B cell (primary cell): Measurements from ENCODE around the gene ABHD1. TPM values are rescaled to one million over a fixed set of nuclear protein-coding genes. Genes with fewer than 3 reads are reported as not detected.

ENCODE experiments used
- ATAC-seq: fragments of 200-7000 bp; cut with Tn5 transposase; one replicate; pipeline ENCODE4 v1.10.0; 2021; ENCODE audit warnings: low read depth, mild to moderate bottlenecking, moderate number of reproducible peaks, moderate library complexity
- CTCF ChIA-PET: fragments of 350-600 bp; sonication (Branson Sonifier 250); formaldehyde crosslinking; loops from one replicate; lab custom pipeline; 2021; ENCODE audit warnings: antibody characterized with exemption, inconsistent platforms; lab: Charles Lee
- POLR2A ChIA-PET: fragments of 350-600 bp; sonication (Branson Sonifier 250); formaldehyde crosslinking; loops from one replicate; lab custom pipeline; 2021; ENCODE audit warnings: antibody characterized with exemption; lab: Charles Lee
- DNase-seq: peaks from one replicate; pipeline ENCODE4 v3.0.0; 2013
- H2AFZ ChIP-seq: 2 replicates; pipeline ENCODE4 v1.6.1; 2012; ENCODE audit warnings: mild to moderate bottlenecking, low read depth, low read length; ENCODE audit not compliant: insufficient read depth, poor library complexity, severe bottlenecking
- H3K27ac ChIP-seq, 2 donors: 1 replicate in 1 of 2; 2 replicates in 1 of 2; pipeline ENCODE4 v1.5.1; 2012 to 2013; ENCODE audit warnings: low read length in 2 of 2, mild to moderate bottlenecking in 2 of 2, moderate library complexity in 1 of 2
- H3K27me3 ChIP-seq, 4 experiments: fragments of 200-600 bp in 1 of 4; sonication (generic) in 1 of 4; replicated peaks in 1 of 4; 1 replicate in 2 of 4; 2 replicates in 2 of 4; pipeline versions ENCODE4 v1.6.1 to v1.7.0; 2013 to 2016; ENCODE audit warnings: low read length in 3 of 4, mild to moderate bottlenecking in 2 of 4, mixed read lengths in 1 of 4, moderate library complexity in 1 of 4; ENCODE audit not compliant: insufficient read depth in 4 of 4, control insufficient read depth in 3 of 4; ENCODE audit errors: control extremely low read depth in 1 of 4
- H3K36me3 ChIP-seq, 2 experiments: replicated peaks in 1 of 2; 1 replicate in 1 of 2; 2 replicates in 1 of 2; pipeline versions ENCODE4 v1.6.1 to v1.7.1; 2013; ENCODE audit warnings: low read length in 1 of 2; ENCODE audit not compliant: insufficient read depth in 2 of 2, control insufficient read depth in 1 of 2; ENCODE audit errors: control extremely low read depth in 1 of 2, extremely low read depth in 1 of 2
- H3K4me1 ChIP-seq, 2 donors: fragments of 200-600 bp in 1 of 2; sonication (generic) in 1 of 2; 1 replicate in 1 of 2; 2 replicates in 1 of 2; pipeline versions ENCODE4 v1.5.1 to v1.6.1; 2013 to 2017; ENCODE audit warnings: low read length in 2 of 2; ENCODE audit not compliant: control insufficient read depth in 2 of 2, insufficient read depth in 2 of 2
- H3K4me2 ChIP-seq: replicated peaks from 2 replicates; pipeline ENCODE3; 2012; ENCODE audit warnings: mild to moderate bottlenecking, low read depth, low read length; ENCODE audit not compliant: poor library complexity, severe bottlenecking
- H3K4me3 ChIP-seq, 5 experiments: fragments of 200-600 bp in 1 of 5; sonication (generic) in 1 of 5; 1 replicate in 3 of 5; 2 replicates in 2 of 5; pipeline versions ENCODE4 v1.5.1 to v1.7.0; 2011 to 2016; ENCODE audit warnings: low read length in 4 of 5, mild to moderate bottlenecking in 4 of 5, low read depth in 2 of 5, control low read depth in 1 of 5, moderate library complexity in 1 of 5; ENCODE audit not compliant: insufficient read depth in 1 of 5; ENCODE audit errors: control extremely low read depth in 1 of 5, extremely low read depth in 1 of 5
- H3K79me2 ChIP-seq: fragments of 200-600 bp; sonication (generic); one replicate; pipeline ENCODE4 v1.6.0; 2016; ENCODE audit warnings: low read length; ENCODE audit not compliant: control insufficient read depth, insufficient read depth
- H3K9ac ChIP-seq: fragments of 200-600 bp; sonication (generic); 2 replicates; pipeline ENCODE4 v1.6.1; 2017; ENCODE audit warnings: mild to moderate bottlenecking, low read length, moderate library complexity
- H3K9me3 ChIP-seq, 3 donors: one replicate each; pipeline versions ENCODE4 v1.6.1 to v1.7.1; 2013; ENCODE audit warnings: low read length in 2 of 3; ENCODE audit not compliant: control insufficient read depth in 2 of 3, insufficient read depth in 1 of 3; ENCODE audit errors: control extremely low read depth in 1 of 3
- H4K20me1 ChIP-seq: 2 replicates; pipeline ENCODE4 v1.6.0; 2012; ENCODE audit warnings: mild to moderate bottlenecking, low read length; ENCODE audit not compliant: insufficient read depth, control insufficient read depth, poor library complexity, severe bottlenecking
- H3K27ac Mint-ChIP-seq: one replicate; pipeline ENCODE4 v1.8.0; 2021; ENCODE audit warnings: mixed read lengths
- H3K27me3 Mint-ChIP-seq: one replicate; pipeline ENCODE4 v1.8.0; 2021; ENCODE audit warnings: mixed read lengths
- H3K4me1 Mint-ChIP-seq: one replicate; pipeline ENCODE4 v1.8.0; 2021; ENCODE audit warnings: mixed read lengths
- H3K4me3 Mint-ChIP-seq: one replicate; pipeline ENCODE4 v1.8.0; 2021; ENCODE audit warnings: mixed read lengths
- H3K9me3 Mint-ChIP-seq: one replicate; pipeline ENCODE4 v1.8.0; 2022; ENCODE audit warnings: mixed read lengths; ENCODE audit not compliant: insufficient read depth
- CTCF ChIP-seq: fragments of 200-600 bp; IDR thresholded peaks from one replicate; pipeline ENCODE4 v1.8.0; 2022; ENCODE audit warnings: antibody characterized with exemption, mild to moderate bottlenecking
- EZH2 ChIP-seq: IDR thresholded peaks from 2 replicates; pipeline ENCODE4 v1.6.1; 2012; ENCODE audit warnings: borderline replicate concordance, low read depth, mild to moderate bottlenecking, moderate library complexity, low read length; ENCODE audit not compliant: insufficient read depth, poor library complexity, severe bottlenecking
- WGBS: methylation state at CpG from one replicate; pipeline ENCODE4 v1.1.5; 2013; ENCODE audit warnings: missing lambda C conversion rate; ENCODE audit not compliant: insufficient coverage; 5-methylcytosine and 5-hydroxymethylcytosine counted together
- intact Hi-C: fragments of 100-400 bp; cut with micrococcal nuclease; formaldehyde crosslinking; loops from one replicate; pipeline ENCODE4 v1.10.0; 2022
- polyA plus RNA-seq: library from polyadenylated mRNA; depleted of rRNA; stranded (reverse); fragments of >200 nt; gene quantifications from 2 replicates; pipeline ENCODE4 v1.2.3, GENCODE V29; 2012
- total RNA-seq, 2 donors: library from RNA; stranded (reverse); fragments of 120-200 nt in 1 of 2; gene quantifications; 1 replicate in 1 of 2; 2 replicates in 1 of 2; pipeline versions ENCODE4 v1.2.3 to v1.2.4, GENCODE V29; 2013 to 2022

Gene ABHD1
- total and polyA plus RNA-seq, 2 donors (not counting 1 experiment from before 2014, with no cell fraction given): 1.5 to 2.7 TPM

GRCh38 chr2:27078267-27079194 lies 45.1 kb upstream of the ABHD1 start, which contains the start of gene EMILIN1:
Gene EMILIN1 (plus strand): TSS chr2:27078615. CDS start chr2:27079066, 451 bp downstream.
- Mint-ChIP-seq H3K27me3 (no peaks in the 10 kb centered on the region), H3K4me3 (no peak within 1 kb of the TSS), H3K27ac (peak within 1 kb of the TSS; percentile 29), H3K9me3 (no peaks in the 10 kb centered on the region), H3K4me1 (peaks cover 41% of the 10 kb centered on the region)
- Histone ChIP-seq H3K27me3 (peaks cover 0 to 11% (median 4%) of the 10 kb centered on the region in 4 experiments), H3K4me1 (peaks cover 27 to 37% of the 10 kb centered on the region in 2 donors), H3K9ac (no peak within 1 kb of the TSS), H3K4me2 (no peak within 1 kb of the TSS), H2AFZ (peak within 1 kb of the TSS; percentile 12), H3K36me3 (no peaks in the 10 kb centered on the region), H3K4me3 (no peak within 1 kb of the TSS), H3K27ac (no peak within 1 kb of the TSS), H3K9me3 (no peaks in the 10 kb centered on the region), H3K79me2 (no peaks in the 10 kb centered on the region), H4K20me1 (no peaks in the 10 kb centered on the region)
- WGBS: 47% methylated on average over 34 of the region's 41 CpGs
- TF ChIP-seq EZH2 (no peak), CTCF (no peak)
- no peak for ATAC-seq
- intact Hi-C loops: no loop called here
- ChIA-PET CTCF (no interaction called here), POLR2A (interaction anchor here (0.6 kb wide), 1 partner anchor 28 kb away, joined by 3 read pairs; no protein-coding TSS in a partner anchor)
- no peak for DNase-seq
